HG03135 (cell line): ENCODE data around the gene TRIOBP.
"Not testable (repeated sequence)": the region's sequence is repeated elsewhere in the genome, so short reads cannot be mapped to it uniquely, and the experiment has no call there.

Experiments
- ATAC-seq: cut with Tn5 transposase; IDR thresholded peaks from one replicate; pipeline ENCODE4 v1.9.1; 2021; ENCODE audit warnings: mild to moderate bottlenecking, moderate library complexity; ENCODE audit not compliant: unreplicated experiment

TRIOBP gene

DNA sequence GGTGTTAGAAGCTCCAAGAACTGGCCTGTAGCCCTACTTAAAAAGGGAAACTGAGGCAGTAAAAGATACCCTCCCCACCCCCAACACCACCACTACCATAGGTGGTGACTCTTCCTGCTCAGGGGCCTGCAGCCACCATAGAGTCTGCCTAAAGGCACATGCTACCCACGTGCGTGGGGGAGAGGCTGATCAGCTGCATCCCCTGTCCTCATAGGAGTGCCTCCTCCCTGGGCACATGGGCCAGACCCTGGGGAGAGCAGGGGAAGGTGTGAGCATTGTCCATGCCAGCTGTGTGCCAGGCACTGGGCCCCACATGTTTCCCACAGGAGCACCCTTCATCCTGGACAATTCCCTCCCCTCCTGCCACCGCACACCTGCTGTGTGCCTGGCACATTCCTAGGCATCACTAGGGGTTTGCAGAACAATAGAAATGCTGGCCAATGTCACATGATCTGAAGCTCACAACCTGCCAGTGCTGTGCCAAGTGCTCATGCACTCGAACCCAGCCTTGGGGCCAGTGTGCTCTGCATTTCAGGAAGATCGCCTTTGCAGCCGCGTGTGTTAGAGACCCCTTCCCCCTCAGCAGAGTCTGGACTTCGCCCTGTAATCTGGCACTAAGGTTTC, 69.2 kb downstream of the TRIOBP start:
- no peak for ATAC-seq

DNA sequence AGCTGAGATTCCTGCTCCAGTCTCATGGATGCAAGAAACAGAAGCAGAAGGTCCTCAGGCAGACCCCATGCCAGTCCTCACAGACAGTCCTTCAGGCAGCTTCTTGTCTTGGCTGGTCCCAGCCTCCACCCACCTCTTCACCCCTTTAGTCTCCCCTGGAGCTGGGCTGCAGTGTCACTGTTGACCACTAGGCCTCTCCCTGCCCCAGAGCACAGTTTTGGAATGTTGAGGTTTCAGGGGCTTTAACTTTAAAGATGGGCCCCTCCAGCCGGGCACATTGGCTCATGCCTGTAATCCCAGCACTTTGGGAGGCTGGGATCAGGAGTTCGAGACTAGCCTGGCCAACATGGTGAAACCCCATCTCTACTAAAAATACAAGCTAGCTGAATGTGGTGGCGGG, 71.4 kb downstream of the TRIOBP start:
- ATAC-seq, result no peak

DNA sequence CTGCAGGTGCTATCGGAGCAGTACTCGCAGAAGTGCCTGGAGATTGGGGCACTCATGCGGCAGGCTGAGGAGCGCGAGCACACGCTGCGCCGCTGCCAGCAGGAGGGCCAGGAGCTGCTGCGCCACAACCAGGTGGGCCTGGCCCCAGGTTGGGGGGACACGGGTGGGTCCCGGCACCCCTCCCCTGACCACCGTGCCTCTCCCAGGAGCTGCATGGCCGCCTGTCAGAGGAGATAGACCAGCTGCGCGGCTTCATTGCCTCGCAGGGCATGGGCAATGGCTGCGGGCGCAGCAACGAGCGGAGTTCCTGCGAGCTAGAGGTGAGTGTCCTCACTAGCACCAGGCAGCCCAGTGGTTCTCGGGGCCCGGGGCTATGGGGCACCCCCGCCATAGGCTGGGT, 72.2 kb downstream of the TRIOBP start:
- no peak for ATAC-seq

DNA sequence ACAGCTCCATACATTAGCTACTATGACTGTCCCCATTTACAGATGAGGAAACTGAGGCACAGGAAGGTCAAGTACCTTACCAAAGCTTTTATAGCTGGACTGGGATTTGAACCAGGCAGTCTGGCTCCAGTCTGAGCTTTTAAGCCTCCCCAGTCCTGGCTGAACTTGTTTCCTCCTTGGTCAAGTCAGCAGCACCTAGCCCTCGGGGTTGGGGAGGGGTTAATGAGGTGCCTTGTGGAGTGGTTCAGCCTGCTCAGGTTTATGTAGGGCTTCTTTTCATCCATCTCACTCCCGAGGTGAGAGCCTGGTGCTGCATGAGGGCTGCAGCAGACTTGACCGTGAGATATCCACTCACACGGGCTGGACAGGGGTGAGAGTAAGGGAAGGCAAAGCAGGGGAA, 74.2 kb downstream of the TRIOBP start:
- no peak for ATAC-seq

DNA sequence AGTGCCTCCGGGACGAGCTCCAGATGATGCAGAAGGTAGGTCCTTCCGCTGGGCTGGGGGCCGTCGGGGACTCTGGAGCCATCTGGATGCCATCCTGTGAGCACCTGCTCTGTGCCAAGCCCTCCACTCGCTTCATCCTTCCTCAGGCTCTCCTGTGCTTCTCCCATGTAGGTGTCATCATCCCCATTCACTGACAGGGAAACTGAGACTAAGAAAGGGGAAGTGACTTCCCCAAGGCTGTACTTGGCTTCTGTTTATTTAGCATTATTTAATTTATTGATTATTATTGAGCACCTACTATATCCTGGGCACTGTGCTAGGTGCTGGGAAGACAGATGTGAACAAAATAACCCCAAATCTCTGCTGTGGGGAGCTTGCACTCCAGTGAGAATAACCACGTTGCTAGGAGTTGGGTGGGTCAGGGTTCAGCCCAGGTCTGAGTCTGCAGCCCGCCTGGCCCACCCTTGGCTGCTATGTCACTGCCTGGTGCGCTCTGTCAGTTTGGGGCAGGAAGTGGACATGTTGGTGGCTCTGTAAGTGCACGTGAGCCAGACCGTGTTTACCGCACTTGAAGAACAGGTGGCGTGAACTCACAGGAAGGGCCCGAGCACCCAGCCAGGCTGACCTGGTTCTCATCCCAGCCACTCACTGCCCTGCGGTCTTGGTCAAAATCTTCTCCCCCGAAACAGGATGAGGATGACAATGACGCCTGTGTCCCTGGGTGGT, 75.0 kb downstream of the TRIOBP start:
- no peak for ATAC-seq

DNA sequence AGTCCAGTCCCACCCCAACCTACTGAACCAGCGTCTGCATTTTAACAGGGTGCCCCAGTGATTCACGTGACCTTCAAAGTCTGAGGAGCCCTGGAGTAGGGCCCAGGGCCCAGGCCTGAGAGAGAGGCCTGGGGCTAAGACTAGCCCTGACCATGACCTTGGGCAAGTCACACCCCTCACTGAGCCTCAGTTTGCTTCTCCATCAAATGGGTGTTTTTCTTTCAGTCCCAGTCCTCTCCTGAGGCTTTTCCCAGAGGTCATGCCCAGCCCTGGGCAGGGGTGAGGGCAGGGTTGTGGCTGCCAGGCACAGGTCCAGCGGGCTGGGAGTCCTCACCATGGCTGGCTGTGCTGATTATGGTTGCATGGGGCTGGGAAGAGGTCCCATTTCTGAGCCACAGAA, 77.9 kb downstream of the TRIOBP start:
- ATAC-seq, result no peak

DNA sequence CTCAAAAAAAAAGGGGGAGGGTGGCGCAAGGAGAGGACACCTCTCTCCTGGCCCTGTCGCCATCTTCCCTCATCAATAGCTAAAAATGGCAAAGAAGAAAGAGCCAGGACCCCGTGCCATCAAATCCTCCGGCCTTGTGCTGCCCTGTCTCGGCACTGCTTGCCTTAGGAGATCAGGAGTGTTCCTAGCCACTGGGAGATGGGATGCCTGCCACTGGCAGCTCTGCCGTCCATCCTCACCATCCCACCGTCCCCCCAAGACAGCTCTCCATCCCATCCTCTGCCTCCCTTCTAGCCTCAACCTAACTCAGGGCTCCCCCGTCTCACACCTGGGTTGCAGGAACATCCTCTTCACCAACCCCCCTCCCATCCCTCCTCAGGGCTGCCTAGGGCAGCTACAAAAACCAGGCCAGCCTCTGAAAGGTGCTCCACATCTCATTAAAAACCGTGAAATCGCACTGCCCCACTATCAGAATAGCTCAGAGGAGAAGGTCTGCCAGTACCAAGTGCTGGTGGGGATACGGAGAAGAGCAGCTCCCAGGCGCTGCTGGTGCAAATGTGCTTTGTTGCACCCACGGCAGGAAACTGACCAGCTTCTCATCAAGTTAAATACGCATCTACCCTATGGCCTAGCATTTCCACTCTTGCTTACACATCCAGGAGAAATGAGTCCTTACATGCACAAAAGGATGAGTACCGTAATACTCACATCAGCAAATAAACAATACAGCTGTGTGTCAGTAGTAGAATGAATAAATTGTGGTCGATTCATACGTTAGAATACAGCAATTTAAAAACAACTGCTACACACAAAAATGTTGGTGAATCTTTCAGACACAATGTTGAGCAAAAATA, 79.2 kb downstream of the TRIOBP start:
- ATAC-seq, result no peak

DNA sequence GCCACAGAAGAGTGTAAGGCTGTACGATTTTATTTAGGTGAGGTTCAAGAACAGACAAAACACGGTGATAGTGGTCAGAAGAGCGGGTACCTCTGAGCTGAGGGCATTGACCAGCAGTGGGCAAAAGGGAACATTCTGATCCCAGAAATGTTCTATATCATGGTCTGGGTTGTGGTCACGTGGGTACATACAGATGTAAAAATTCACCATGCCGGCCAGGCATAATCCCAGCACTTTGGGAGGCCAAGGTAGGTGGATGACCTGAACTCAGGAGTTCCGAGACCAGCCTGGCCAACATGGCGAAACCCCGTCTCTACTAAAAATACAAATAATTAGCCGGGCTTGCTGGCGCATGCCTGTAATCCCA, 79.8 kb downstream of the TRIOBP start:
- no peak for ATAC-seq

DNA sequence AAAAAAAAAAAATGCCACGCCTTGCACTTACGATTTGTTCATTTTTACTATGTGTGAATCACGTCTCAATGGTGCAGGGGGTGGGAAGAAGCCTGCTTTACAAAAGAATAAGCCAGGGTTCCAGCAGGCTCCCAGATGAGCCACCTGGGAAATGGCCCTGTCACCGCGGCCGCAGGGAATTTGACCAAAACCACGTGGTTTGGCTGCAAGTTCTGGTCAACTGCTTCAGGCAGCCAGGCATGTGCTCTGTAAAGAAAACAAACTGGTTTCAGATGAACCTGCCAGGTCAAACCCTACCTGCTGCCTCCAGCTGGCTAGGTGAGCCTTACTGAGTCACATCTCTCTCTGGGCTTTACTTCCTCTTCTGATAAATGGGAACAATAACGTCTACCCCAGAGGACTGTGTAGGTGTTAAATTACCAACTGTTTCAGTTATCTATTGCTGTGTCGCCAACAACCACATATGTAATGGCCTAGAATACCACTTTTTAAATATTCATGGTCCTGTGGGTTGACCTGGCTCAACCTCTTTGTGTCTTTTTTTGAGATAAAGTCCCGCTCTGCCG, 80.4 kb downstream of the TRIOBP start:
- no peak for ATAC-seq

DNA sequence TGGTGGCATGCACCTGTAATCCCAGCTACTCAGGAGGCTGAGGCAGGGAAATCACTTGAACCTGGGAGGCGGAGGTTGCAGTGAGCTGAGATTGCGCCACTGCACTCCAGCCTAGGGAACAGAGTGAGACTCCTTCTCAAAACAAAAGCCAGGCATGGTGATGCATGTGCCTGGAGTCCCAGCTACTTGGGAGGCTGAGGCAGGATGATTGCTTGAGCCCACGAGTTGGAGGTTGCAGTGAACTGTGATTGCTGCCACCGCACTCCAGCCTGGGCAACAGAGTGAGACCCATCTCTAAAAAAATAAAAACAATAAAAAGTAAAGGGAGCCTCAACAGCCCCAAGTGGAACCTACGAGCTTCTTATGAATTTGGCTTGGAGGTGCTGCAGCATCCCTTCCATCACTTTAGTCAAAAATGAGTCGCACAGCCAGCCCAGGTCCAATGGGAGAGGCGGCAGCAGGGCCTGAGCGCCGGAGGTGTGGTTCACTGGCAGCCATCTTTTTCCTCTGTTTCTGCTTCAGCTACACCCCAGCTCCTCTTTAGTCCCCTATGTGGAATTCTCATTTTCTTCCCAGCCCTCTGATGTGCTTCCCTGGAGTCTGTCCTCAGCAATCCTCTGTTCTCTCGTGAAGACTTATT, 81.6 kb downstream of the TRIOBP start:
- ATAC-seq, result no peak

DNA sequence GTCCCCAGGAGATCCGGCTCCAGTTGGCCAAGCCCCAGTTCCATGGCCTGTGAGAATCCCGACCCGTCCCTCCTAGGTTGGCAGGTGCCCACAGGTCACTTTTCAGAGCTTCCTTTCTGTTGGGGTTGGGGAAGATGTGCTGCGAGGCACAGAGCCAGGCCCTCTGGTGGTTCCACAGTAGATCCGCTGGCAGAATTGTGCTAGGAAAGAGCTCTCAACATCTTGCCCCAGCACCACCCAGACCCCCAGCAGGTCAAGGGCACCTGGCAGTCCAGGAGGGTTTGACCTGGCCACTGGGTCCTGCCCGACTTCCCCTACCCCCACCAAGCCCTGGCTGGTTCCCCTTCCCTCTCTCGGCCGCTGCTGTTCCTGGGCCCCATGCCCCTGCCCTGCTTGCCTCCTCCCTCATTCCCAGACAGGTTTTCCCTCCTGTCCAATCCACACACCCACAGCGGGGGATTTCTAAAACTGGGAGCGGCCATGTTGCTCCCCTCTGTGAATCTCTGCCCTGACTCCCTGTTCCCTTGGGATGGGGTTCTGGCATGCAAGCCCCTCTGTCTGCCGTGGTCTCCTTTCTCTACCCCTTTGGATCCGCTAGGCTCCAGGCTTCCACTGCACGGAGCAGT, 84.7 kb downstream of the TRIOBP start:
- no peak for ATAC-seq

DNA sequence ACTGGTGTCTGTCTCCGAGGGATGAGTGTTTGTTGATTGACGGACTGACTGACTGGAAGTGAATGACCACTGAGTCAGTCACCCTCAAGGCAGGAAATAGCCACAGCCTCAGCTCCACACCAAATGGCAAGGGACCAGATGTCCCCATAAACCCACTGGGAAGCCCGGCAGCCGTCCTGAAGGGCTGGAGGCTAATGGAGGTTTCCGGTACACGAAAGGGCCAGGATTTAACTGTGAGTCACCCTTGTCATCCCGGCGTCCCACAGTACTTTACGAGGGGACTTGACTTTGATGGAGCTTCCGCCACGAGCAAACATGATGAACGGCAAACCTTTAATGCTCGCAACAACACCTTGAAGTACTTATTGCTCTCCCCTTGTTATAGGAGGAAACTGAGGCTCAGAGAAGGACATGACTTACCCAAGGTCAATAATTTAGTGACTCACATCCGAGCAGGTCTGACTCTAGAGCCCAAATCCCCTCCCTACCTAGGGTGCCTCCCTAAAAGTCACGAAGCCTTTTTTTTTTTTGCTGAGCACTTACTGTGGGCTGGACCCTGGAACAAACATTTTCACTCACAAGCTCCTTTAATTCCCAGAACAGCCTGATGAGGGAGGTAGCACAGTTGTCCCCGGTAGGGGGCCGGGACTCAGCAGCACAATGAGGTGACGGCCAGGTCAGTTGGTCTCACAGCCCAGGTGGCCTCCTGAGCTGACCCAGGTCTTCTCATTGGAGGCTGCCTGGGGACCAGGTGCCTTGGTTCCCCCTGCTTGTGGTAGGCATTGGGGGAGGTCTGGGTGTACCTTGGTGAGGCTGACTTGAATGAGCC, 85.7 kb downstream of the TRIOBP start:
- ATAC-seq, result no peak

DNA sequence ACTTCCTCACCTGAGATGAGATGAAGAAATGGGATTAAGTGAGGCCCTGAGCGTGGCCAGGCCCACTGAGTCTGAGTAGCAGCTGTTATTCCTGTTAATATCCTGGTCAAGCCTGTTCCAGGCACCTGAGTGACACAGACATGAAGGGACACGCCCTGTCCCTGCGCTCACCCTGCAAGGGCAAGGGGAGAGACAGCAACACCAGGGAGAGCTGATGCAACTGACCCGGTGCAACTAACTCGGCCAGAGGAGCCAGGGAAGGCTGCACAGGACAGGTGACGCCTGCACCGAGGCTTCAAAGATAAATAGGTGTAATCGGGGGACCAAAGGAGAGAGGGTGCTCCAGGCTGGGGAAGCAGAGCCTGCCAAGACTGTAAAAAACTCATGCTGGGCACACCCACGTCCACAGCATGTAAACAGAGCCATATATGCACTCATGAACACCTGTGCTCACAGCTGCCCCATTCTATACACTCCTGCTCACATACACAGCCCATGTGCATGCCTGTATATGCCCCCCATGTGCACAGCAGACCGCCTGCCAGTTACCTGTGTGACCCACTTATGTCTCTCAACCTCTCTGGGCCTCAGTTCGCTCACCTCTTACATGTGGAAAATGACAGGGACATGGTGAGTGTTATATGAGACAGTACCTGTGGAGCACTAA, 88.1 kb downstream of the TRIOBP start:
- no peak for ATAC-seq

DNA sequence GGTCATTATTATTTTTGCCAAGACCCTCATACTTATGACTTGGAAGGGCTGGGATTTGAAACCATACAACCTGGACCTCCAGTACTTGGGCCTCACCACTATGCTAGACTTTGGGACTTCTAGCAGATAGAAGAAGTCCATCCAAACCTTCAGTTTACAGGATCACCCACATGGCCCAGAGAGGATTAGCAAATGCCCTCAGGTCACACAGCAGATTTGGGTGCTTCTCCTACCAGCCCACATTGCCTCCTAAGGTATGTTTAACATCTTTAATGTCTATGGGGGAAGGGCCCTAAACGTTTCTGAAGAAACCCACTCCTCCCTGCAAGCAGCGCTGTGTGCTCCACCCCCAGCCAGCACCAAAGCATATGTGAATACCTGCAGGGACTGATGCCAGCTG, 93.4 kb downstream of the TRIOBP start:
- ATAC-seq, result no peak

DNA sequence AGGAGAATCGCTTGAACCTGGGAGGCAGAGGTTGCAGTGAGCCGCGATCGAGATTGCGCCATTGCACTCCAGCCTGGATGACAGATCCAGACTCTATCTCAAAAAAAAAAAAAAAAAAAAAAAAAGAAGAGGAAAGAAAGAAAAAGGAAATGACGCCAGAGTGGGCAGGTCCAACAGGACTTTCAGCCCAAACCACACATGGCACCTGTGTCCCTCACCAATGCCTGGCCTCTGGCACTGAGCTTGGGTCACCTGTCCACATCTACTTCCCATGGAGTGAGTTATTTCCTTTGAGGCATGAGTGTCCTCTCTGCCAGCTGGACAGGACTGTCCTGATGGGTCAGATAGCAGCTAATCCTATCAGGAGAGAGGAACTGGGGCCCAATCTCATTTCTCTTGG, 95.6 kb downstream of the TRIOBP start:
- no peak for ATAC-seq

DNA sequence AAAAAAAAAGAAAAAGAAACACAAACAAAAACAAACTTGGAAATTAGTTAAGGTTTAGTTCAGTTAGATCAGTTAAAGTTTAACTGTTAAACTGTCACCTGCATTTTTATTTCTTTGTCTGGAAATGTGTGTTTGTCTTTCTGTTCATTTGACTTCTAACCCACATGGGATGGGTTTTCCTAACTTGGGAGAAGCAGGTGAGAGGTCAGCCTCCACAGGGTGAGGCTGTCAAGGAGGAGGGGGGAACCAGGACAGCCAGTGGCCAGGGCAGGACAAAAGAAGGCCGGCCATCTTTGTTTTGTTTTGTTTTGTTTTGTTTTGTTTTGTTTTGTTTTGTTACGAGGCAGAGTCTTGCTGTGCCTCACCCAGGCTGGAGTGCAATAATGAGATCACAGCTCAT, 97.5 kb downstream of the TRIOBP start:
- ATAC-seq, result no peak

DNA sequence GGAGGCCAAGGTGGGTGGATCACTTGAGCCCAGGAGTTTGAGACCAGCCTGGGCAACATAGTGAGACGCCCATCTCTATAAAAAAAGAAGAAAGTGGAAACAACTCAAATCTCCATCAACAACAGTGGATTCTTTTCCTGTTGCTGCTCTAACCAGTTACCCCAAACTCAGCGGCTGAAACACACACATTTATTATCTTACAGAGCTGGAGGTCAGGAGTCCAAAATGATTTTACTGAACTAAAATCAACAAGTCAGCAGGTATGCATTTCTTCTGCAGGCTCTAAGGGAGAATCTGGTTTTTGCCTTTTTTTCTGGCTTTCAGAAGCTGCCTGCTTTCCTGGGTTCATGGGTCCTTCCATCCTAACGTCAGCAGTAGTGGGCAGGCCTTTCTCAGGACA, 99.2 kb downstream of the TRIOBP start:
- ATAC-seq, result no peak

DNA sequence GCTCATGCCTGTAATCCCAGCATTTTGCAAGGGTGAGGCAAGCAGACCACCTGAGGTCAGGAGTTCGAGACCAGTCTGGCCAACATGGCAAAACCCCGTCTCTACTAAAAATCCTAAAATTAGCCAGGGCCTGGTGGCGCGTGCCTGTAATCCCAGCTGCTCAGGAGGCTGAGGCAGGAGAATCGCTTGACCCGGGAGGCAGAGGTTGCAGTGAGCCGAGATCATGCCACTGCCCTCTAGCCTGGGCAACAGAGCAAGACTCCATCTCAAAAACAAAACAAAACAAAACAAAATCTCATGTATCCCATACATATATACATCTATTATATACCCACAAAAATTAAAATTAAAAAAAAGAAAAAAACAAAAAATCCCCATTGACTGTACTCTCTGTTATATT, 100.4 kb downstream of the TRIOBP start:
- not testable (repeated sequence) for ATAC-seq

DNA sequence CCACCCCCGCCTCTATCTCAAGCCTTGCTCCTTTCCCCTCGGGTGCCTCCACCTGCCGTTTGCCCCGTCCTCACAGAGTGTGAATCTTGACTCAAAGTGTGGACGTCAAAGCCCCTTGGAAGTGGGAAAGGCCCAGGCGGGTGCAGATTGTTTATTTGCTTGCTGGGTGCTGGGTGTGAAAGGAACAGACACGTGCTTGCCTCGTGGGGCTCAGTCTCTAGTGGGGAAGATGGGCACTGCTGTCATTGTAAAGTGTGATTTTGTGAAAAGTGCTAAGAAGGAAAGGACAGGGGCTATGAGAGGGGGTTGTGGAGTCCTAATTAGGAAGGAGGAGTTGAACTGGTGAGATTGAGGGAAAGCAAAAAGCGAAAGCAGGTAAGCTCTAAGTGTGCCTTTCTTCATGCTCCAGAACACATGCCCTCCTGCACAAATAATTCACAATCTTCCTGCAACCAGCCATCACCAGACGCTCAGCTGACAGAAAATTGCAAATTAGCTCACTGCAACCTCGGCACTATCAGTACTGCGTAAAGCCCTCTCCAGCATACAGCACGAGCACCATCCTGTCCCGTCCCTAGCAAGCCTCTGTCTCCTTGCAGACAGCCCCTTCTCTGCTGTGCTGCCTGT, 101.1 kb downstream of the TRIOBP start:
- ATAC-seq, result no peak
